DOHH2 (cell line): ENCODE results near the gene TMEM92.

Experiments
- CTCF ChIP-seq: fragments of 200-600 bp; sonication (generic); IDR thresholded peaks from one replicate; pipeline ENCODE4 v1.5.1; 2014; ENCODE audit warnings: antibody characterized with exemption, mild to moderate bottlenecking, low read depth, low read length; ENCODE audit not compliant: poor library complexity, severe bottlenecking
- EZH2phosphoT487 ChIP-seq: fragments of 200-600 bp; sonication (generic); IDR thresholded peaks from 2 replicates; pipeline ENCODE4 v1.6.1; 2017; ENCODE audit warnings: borderline replicate concordance, mild to moderate bottlenecking, antibody characterized with exemption, low read length, moderate library complexity, mixed read lengths

GRCh38 chr17:50281739-50282401 lies 7.6 kb downstream of the TMEM92 start:
- TF ChIP-seq CTCF (no peak), EZH2phosphoT487 (no peak)
